Skeletal muscle tissue (tissue), 4 donors: Measurements from ENCODE around the gene SLC10A7. TPM values are rescaled to one million over a fixed set of nuclear protein-coding genes. Genes with fewer than 3 reads are reported as not detected.

ENCODE experiments used
- H3K27ac ChIP-seq: one replicate; pipeline ENCODE4 v1.7.0; 2013; ENCODE audit warnings: mild to moderate bottlenecking, low read depth, low read length, inconsistent platforms
- H3K27me3 ChIP-seq, 3 donors: one replicate each; pipeline ENCODE4 v1.7.0; 2013; ENCODE audit warnings: low read length in 3 of 3; ENCODE audit not compliant: control insufficient read depth in 3 of 3, insufficient read depth in 3 of 3
- H3K36me3 ChIP-seq, 3 donors: one replicate each; pipeline ENCODE4 v1.7.0; 2013; ENCODE audit warnings: low read length in 3 of 3; ENCODE audit not compliant: control insufficient read depth in 3 of 3, insufficient read depth in 3 of 3
- H3K4me1 ChIP-seq, 3 donors: one replicate each; pipeline ENCODE4 v1.7.0; 2013; ENCODE audit warnings: low read length in 3 of 3, mild to moderate bottlenecking in 3 of 3; ENCODE audit not compliant: control insufficient read depth in 3 of 3, insufficient read depth in 3 of 3
- H3K4me3 ChIP-seq, 3 donors: one replicate each; pipeline ENCODE4 v1.7.0; 2013; ENCODE audit warnings: low read length in 3 of 3
- H3K9ac ChIP-seq, 3 donors: one replicate each; pipeline ENCODE4 v1.7.0; 2013; ENCODE audit warnings: low read length in 3 of 3, mild to moderate bottlenecking in 3 of 3, moderate library complexity in 2 of 3, low read depth in 1 of 3
- H3K9me3 ChIP-seq, 3 donors: one replicate each; pipeline ENCODE4 v1.7.0; 2013; ENCODE audit warnings: low read length in 3 of 3; ENCODE audit not compliant: control insufficient read depth in 3 of 3
- total RNA-seq: library from RNA; depleted of rRNA; stranded (reverse); fragments of >200 nt; gene quantifications from one replicate; pipeline ENCODE4 v1.2.3, GENCODE V29; 2014
- donor health status: Osteomylitis.

The SLC10A7 gene
- total RNA-seq, 1 donor from 2014 or later = 15.1 TPM

GRCh38 chr4:146282657-146283056, 239.1 kb downstream of the SLC10A7 start:
- Histone ChIP-seq H3K9ac (no peak overlapping the region), H3K36me3 (peaks cover 4 to 6% (median 6%) of the 10 kb centered on the region in 3 donors), H3K4me1 (peaks cover 2 to 10% (median 3%) of the 10 kb centered on the region in 3 donors), H3K27ac (no peak overlapping the region), H3K27me3 (no peaks in the 10 kb centered on the region), H3K4me3 (no peak overlapping the region), H3K9me3 (no peaks in the 10 kb centered on the region)

GRCh38 chr4:146278986-146279385, 242.8 kb downstream of the SLC10A7 start:
- Histone ChIP-seq H3K27me3 (no peaks in the 10 kb centered on the region), H3K4me3 (no peak overlapping the region), H3K4me1 (peaks cover 0 to 10% (median 2%) of the 10 kb centered on the region in 3 donors), H3K36me3 (no peaks in the 10 kb centered on the region), H3K9me3 (no peaks in the 10 kb centered on the region), H3K9ac (no peak overlapping the region), H3K27ac (no peak overlapping the region)

- H3K4me1 ChIP-seq = no peaks in the 10 kb centered on the region
- H3K27me3 ChIP-seq = no peaks in the 10 kb centered on the region
These were observed 246.4 kb downstream of the SLC10A7 start for GRCh38 chr4:146275370-146275769.

GRCh38 chr4:146274774-146275173, 247.0 kb downstream of the SLC10A7 start:
- H3K9me3 ChIP-seq = no peaks in the 10 kb centered on the region

More at GRCh38 chr4:146275370-146275769, 246.4 kb downstream of the SLC10A7 start:
- no peak overlapping the region for H3K27ac ChIP-seq
- no peak overlapping the region for H3K4me3 ChIP-seq
- no peak overlapping the region for H3K9ac ChIP-seq
- H3K36me3 ChIP-seq = no peaks in the 10 kb centered on the region
- no peaks in the 10 kb centered on the region for H3K9me3 ChIP-seq

GRCh38 chr4:146273204-146273901, 248.4 kb downstream of the SLC10A7 start:
- Histone ChIP-seq H3K27ac (no peak overlapping the region), H3K4me1 (no peaks in the 10 kb centered on the region), H3K9me3 (no peaks in the 10 kb centered on the region), H3K4me3 (no peak overlapping the region), H3K9ac (no peak overlapping the region), H3K27me3 (no peaks in the 10 kb centered on the region), H3K36me3 (no peaks in the 10 kb centered on the region)

More at GRCh38 chr4:146274774-146275173, 247.0 kb downstream of the SLC10A7 start:
- Histone ChIP-seq H3K4me1 (no peaks in the 10 kb centered on the region), H3K27ac (no peak overlapping the region), H3K4me3 (no peak overlapping the region), H3K9ac (no peak overlapping the region), H3K36me3 (no peaks in the 10 kb centered on the region), H3K27me3 (no peaks in the 10 kb centered on the region)

- Histone ChIP-seq H3K27me3 (no peaks in the 10 kb centered on the region), H3K9ac (no peak overlapping the region), H3K4me1 (no peaks in the 10 kb centered on the region), H3K27ac (no peak overlapping the region), H3K36me3 (no peaks in the 10 kb centered on the region), H3K4me3 (no peak overlapping the region), H3K9me3 (no peaks in the 10 kb centered on the region)
These were observed 250.3 kb downstream of the SLC10A7 start for GRCh38 chr4:146271466-146271865.

- Histone ChIP-seq H3K4me1 (peaks cover 0 to 9% (median 0%) of the 10 kb centered on the region in 3 donors), H3K27me3 (no peaks in the 10 kb centered on the region), H3K9me3 (no peaks in the 10 kb centered on the region), H3K4me3 (no peak overlapping the region), H3K9ac (no peak overlapping the region), H3K27ac (no peak overlapping the region), H3K36me3 (no peaks in the 10 kb centered on the region)
These were observed 252.5 kb downstream of the SLC10A7 start for GRCh38 chr4:146269228-146269653.

GRCh38 chr4:146267826-146268225, 253.9 kb downstream of the SLC10A7 start:
- peaks cover 0 to 9% (median 0%) of the 10 kb centered on the region in 3 donors for H3K4me1 ChIP-seq
- no peak overlapping the region for H3K9ac ChIP-seq
- H3K36me3 ChIP-seq = no peaks in the 10 kb centered on the region
- H3K27ac ChIP-seq = no peak overlapping the region
- no peaks in the 10 kb centered on the region for H3K9me3 ChIP-seq
- H3K4me3 ChIP-seq = no peak overlapping the region
- no peaks in the 10 kb centered on the region for H3K27me3 ChIP-seq

- Histone ChIP-seq H3K4me3 (no peak overlapping the region), H3K36me3 (no peaks in the 10 kb centered on the region), H3K9ac (no peak overlapping the region), H3K4me1 (peaks cover 0 to 9% (median 0%) of the 10 kb centered on the region in 3 donors), H3K27ac (no peak overlapping the region), H3K27me3 (no peaks in the 10 kb centered on the region), H3K9me3 (no peaks in the 10 kb centered on the region)
These were observed 255.7 kb downstream of the SLC10A7 start for GRCh38 chr4:146265950-146266490.

- H3K4me1 ChIP-seq = peaks cover 0 to 9% (median 0%) of the 10 kb centered on the region in 3 donors
- no peaks in the 10 kb centered on the region for H3K9me3 ChIP-seq
- no peak overlapping the region for H3K27ac ChIP-seq
- no peaks in the 10 kb centered on the region for H3K36me3 ChIP-seq
- H3K27me3 ChIP-seq = no peaks in the 10 kb centered on the region
- no peak overlapping the region for H3K9ac ChIP-seq
- H3K4me3 ChIP-seq = no peak overlapping the region
These were observed 257.9 kb downstream of the SLC10A7 start for GRCh38 chr4:146263793-146264192.
